HFF-Myc (cell line): Measurements from ENCODE around the gene ADARB2.

ENCODE experiments used
- DNase-seq: peaks from one replicate; pipeline ENCODE4 v3.0.0-alpha.2; 2011; ENCODE audit warnings: low read depth; ENCODE audit errors: extremely low read depth
- H3K4me3 ChIP-seq: replicated peaks from 2 replicates; pipeline ENCODE4 v1.5.1; 2011; ENCODE audit warnings: low read depth, mild to moderate bottlenecking, control low read depth, low read length
- CTCF ChIP-seq: IDR thresholded peaks from 2 replicates; pipeline ENCODE4 v1.5.1; 2012; ENCODE audit warnings: mild to moderate bottlenecking, low read depth, low read length, control low read depth; ENCODE audit errors: missing control alignments

ADARB2 gene

GRCh38 chr10:1311726-1312125, 425.6 kb downstream of the ADARB2 start:
- no peak for TF ChIP-seq CTCF
- H3K4me3 ChIP-seq: no peak overlapping the region
- DNase-seq: no peak

- no peak overlapping the region for H3K4me3 ChIP-seq
- TF ChIP-seq CTCF: no peak
- no peak for DNase-seq
Observed at GRCh38 chr10:1310271-1310789, 427.0 kb downstream of the ADARB2 start.

GRCh38 chr10:1309617-1310270, 427.6 kb downstream of the ADARB2 start:
- DNase-seq: no peak
- TF ChIP-seq CTCF: no peak
- H3K4me3 ChIP-seq: no peak overlapping the region

DNA sequence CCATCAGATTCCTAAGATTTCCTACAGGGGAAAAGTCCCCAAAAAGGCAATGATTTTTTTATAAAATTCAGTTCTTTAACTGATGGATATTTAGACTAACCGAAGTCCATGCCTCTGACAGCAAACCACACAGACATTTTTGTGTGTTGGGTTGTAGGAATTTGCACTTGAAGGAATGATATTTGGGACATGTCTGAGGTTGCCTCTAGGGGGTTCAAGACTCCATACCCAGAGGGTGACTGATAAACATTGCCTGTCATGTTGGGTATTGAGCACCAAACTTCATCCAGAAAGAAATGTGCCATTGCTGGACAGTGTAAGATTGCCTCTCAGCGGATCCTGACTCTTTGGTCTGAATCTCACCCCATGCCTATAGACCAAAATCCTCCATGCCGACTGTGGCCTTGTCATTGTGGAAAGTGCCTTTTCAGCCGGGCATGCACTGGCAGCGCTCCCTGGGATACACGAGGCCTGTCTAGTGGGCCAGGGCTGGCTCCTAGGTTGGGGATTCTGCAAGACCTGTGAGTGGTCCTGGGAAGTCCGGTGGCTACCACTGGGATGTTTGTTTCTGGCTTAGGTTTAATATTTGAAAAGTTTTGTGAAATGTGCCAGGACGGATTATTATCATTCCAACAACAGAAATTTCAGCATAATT, 428.2 kb downstream of the ADARB2 start:
- TF ChIP-seq CTCF: no peak
- H3K4me3 ChIP-seq: no peak overlapping the region
- DNase-seq: no peak

DNA sequence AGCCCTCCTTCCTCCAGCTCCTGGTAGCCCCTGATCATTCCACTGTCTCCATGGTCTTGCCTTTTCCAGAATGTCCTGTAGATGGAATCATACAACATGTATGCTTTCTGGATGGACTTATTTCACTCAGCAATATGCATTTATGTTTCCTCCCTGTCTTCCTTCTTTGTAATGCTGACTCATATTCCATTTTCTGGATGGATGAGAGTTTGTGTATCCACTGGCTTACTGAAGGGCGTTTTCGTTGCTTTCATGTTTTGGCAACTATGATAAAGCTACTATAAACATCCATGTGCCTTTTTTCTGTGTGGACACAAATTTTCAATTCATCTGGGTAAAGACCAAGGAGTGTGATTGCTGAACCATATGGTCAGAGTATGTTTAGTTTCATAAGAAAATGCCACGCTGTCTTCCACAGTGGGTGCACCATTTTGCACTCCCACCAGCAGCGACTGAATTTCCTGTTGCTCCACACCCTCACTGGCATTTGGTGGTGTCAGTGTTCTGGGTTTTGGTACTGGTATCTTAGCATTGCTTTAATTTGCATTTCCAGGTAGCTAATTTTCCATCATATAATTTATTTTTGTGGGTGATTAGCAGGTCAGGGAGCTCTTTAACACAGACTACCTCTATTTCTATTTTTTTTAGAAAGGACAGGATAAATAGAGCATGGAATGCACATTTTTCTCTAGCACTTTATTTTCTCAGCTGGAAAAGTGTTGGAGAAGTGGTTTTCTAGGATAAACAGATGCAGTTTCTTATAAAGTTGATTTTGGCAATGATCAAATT, 429.0 kb downstream of the ADARB2 start:
- no peak overlapping the region for H3K4me3 ChIP-seq
- no peak for DNase-seq
- TF ChIP-seq CTCF: no peak

- TF ChIP-seq CTCF: no peak
Observed at GRCh38 chr10:1301143-1301542, 436.2 kb downstream of the ADARB2 start.

More at GRCh38 chr10:1301143-1301542, 436.2 kb downstream of the ADARB2 start:
- no peak for DNase-seq
- no peak overlapping the region for H3K4me3 ChIP-seq
